ENCODE data around the gene TMEM187. TPM values are rescaled to one million over a fixed set of nuclear protein-coding genes. Genes with fewer than 3 reads are reported as not detected.

TMEM187 gene
- total RNA-seq, 1 donor = 7.5 TPM

DNA sequence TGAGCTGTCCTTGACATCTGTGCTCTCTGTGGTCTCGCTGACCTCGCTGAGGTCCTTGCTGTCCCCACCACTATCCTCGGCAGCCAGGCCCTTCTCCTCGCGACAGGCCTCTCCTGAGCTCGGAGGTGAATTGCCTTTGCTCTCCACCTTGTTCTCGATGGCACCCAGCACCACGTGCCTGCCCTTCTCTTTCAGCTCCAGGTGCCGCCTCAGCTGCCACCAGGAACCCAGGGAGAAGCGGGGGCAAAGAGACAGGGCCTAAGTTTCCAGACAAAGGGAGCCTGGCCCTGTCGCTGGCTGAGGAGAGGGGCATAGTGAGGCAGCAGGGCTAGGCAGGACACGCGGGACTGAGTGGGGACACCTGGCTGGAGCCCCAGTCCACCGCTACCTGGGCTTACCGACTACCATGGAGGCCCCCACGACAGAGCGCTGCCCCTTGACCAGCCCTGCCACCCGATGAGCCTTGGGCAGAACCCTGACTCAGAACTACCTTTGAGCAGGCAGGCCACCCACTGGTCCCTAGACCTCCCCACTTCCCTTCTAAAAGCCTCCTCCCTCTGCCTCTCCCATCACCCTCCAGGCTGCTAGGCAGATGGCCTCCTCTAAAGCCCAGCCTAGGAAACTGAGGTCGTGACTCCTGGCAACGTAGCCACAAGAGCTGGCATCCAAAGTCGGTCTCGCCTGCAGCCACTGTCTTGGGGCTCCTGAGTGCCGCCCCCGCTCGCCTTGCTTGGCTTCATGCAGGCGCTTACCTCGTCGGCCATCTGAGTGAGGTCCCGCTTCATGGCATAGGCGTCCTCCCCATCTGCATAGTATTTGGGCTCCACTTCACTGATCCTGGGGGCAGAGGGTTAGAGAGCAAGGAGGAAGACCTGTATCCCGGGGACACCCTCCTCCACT lies 42.3 kb upstream of the TMEM187 start:
- TF ChIP-seq, protein P1, sequence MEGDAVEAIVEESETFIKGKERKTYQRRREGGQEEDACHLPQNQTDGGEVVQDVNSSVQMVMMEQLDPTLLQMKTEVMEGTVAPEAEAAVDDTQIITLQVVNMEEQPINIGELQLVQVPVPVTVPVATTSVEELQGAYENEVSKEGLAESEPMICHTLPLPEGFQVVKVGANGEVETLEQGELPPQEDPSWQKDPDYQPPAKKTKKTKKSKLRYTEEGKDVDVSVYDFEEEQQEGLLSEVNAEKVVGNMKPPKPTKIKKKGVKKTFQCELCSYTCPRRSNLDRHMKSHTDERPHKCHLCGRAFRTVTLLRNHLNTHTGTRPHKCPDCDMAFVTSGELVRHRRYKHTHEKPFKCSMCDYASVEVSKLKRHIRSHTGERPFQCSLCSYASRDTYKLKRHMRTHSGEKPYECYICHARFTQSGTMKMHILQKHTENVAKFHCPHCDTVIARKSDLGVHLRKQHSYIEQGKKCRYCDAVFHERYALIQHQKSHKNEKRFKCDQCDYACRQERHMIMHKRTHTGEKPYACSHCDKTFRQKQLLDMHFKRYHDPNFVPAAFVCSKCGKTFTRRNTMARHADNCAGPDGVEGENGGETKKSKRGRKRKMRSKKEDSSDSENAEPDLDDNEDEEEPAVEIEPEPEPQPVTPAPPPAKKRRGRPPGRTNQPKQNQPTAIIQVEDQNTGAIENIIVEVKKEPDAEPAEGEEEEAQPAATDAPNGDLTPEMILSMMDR (IDR thresholded peaks at IDR 0.05; ENCODE audit: insufficient read depth, low read length) = no peak
- DNase-seq (ENCODE audit: low read depth) = no peak
- H3K4me3 ChIP-seq (ENCODE audit: low read depth, low read length) = no peak overlapping the region

DNA sequence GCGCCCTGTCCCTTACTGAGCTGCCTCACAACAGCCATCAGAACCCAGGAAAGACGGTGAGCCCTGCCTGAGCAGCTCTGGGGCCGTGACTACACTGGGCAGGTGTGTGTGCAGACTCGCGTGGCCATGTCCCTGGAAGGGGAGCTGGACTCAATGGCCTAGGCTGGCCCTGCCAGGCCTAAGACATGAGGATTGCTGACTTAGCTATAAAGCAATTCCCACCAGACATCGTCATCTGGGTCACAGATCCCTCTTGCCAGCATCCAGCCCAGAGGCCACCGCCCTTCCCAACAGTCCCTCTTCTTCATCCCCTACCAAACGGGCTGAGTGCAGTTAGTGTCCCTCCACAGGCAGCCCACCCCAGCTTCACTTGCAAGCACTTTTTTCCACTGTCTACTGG lies 41.4 kb upstream of the TMEM187 start:
- H3K4me3 ChIP-seq (ENCODE audit: low read depth, low read length) = no peak overlapping the region
- TF ChIP-seq, protein P1 (IDR thresholded peaks at IDR 0.05; ENCODE audit: insufficient read depth, low read length) = no peak
- DNase-seq (ENCODE audit: low read depth) = no peak

DNA sequence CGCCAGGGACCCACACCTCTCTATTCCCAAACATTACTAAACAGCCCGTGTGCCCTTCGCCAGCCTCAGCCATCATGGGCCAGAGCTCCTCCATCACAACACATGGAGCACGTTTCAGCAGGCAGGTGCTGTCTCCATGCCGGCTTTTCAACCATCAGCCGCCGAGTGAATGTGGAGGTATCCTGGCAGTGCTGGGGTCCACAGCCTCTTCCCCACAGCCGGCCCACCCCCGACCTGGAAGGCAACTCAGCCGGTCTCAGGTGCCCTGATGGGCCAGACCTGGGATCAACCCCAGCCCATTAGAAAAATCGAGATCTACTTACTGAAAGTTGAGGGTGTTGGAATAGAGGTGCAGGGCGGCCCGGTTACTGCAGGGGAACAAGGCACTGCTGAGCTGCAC lies 40.8 kb upstream of the TMEM187 start:
- no peak overlapping the region for H3K4me3 ChIP-seq (ENCODE audit: low read depth, low read length)
- no peak for DNase-seq (ENCODE audit: low read depth)
- TF ChIP-seq, protein P1 (IDR thresholded peaks at IDR 0.05; ENCODE audit: insufficient read depth, low read length) = no peak

DNA sequence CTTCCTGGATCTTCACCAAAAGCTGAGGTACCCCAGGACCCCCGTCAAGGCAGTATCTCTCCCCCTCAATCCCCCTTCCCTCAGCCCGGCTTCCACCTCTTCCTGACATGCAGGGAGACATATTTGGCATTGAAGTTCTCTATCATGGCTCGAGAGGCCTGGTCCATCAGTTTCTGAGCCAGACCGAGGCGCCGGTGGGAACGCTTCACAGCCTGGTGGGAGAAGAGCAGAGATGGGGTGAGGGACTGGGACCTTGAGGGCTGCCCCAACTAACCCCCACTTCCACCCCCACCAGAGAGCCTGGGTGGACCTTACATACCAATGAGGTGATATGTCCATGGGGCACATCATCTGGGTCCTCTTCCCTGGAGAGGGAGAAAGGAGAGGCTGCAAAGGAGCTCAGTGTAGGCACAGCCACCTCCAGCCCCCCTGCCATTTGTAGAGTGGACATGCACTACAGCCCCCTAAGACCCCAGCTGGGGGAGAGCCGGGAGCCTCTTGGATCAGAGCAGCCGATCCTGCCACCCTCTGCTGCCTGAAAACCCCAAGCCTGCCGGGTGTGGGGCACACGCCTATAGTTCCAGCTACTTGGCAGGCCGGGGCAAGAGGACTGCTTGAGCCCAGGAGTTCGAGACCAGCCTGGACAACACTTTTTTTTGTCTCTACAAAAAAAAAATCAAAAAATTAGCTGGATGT lies 40.2 kb upstream of the TMEM187 start:
- DNase-seq (ENCODE audit: low read depth) = no peak
- no peak overlapping the region for H3K4me3 ChIP-seq (ENCODE audit: low read depth, low read length)
- TF ChIP-seq, protein P1 (IDR thresholded peaks at IDR 0.05; ENCODE audit: insufficient read depth, low read length) = no peak

DNA sequence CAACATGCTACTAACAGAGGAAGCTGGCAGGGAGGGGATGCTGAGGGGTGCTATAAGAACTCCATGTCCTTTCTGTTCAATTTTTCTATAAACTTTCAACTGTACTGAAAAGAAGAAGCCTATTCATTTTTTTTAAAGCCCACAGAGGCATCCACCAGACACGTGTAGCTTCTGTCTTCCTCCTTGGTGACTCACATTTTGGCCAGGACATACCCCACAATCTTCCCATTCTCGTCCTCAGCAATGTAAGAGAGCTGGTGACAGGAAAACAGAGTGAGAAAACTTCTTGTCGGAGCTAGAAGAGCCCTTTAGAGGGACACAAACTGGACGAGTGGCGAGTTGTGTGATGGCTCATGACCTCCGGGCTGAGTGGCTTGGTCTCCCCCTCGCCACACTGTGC lies 38.8 kb upstream of the TMEM187 start:
- DNase-seq (ENCODE audit: low read depth) = peak; percentile 35
- TF ChIP-seq, protein P1 (IDR thresholded peaks at IDR 0.05; ENCODE audit: insufficient read depth, low read length) = no peak
- H3K4me3 ChIP-seq (ENCODE audit: low read depth, low read length) = peak overlapping the region; percentile 79

DNA sequence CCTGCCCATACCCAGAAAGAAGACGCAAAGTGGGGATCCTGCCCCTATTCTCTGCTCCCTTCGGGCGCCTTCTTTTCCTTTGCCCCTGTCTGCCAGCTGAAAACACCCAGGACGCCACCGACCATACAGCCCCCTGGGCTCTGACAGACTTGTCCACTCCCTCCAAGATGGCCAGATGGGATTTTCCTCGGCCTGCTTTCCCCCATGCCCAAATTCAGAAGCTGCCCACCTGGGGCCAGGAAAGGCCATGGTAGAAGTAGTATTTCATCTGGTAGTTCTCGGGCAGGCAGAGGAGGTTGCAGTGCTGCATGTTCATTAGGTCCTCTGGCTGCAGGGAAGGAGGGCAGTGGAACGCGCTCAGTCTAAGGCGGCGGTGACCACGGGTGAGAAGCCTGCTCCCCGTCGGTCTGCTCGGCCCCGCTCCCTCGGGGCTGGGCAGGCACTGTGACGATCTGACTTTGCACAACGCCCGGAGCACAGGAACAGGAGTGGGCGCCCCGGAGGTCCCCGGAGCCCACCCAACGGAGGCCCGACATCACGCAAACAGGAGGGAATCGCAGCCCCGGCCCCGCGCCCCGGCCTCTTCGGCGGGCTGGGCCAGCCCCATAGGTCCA lies 38.3 kb upstream of the TMEM187 start:
- no peak for DNase-seq (ENCODE audit: low read depth)
- H3K4me3 ChIP-seq (ENCODE audit: low read depth, low read length) = peak overlapping the region; percentile 79
- TF ChIP-seq, protein P1 (IDR thresholded peaks at IDR 0.05; ENCODE audit: insufficient read depth, low read length) = no peak

All from fibroblast of the aortic adventitia (primary cell).